ENCODE data around the gene ZNF839.

Gene ZNF839

GRCh38 chr14:102315121-102315520, 4.4 kb upstream of the ZNF839 start:
- Histone ChIP-seq H3K27ac (ENCODE audit: low read length) (no peak overlapping the region), H3K36me3 (ENCODE audit: insufficient read depth, low read length) (no peaks in the 10 kb centered on the region; the same call in 1 of the 2 replicates), H3K27me3 (ENCODE audit: insufficient read depth, low read length, poor library complexity) (no peaks in the 10 kb centered on the region), H2AFZ (ENCODE audit: low read depth, low read length) (peak overlapping the region; percentile 45; the same call in 1 of the 2 replicates), H4K20me1 (ENCODE audit: insufficient read depth, low read length) (no peaks in the 10 kb centered on the region), H3K79me2 (ENCODE audit: insufficient read depth, low read length) (peaks cover 4% of the 10 kb centered on the region), H3K4me1 (ENCODE audit: insufficient read depth, low read length) (peaks cover 53% of the 10 kb centered on the region), H3K9ac (ENCODE audit: low read depth, low read length) (peak overlapping the region; percentile 59; the same call in 1 of the 2 replicates), H3K4me2 (ENCODE audit: insufficient read depth, low read length) (peak overlapping the region; percentile 85; the same call in 1 of the 2 replicates), H3K9me3 (ENCODE audit: insufficient read depth, low read length, severe bottlenecking) (no peaks in the 10 kb centered on the region), H3K4me3 (ENCODE audit: low read depth in 1 of 2, low read length in 2 of 2) (no peak overlapping the region)
- DNase-seq (no peak), ATAC-seq (ENCODE audit: insufficient read depth, low read depth) (no peak)
- TF ChIP-seq CTCF (IDR thresholded peaks at IDR 0.05; ENCODE audit: borderline replicate concordance, extremely low read depth, low read length, poor library complexity, severe bottlenecking), result no peak
- TF ChIP-seq EZH2 (IDR thresholded peaks at IDR 0.05; ENCODE audit: borderline replicate concordance, low read depth, low read length, severe bottlenecking), result no peak

GRCh38 chr14:102316338-102316742, 3.2 kb upstream of the ZNF839 start:
- Histone ChIP-seq H3K9ac (ENCODE audit: low read depth, low read length) (peak overlapping the region; percentile 61), H3K4me2 (ENCODE audit: insufficient read depth, low read length) (peak overlapping the region; percentile 76), H3K79me2 (ENCODE audit: insufficient read depth, low read length) (peaks cover 16% of the 10 kb centered on the region), H3K9me3 (ENCODE audit: insufficient read depth, low read length, severe bottlenecking) (no peaks in the 10 kb centered on the region), H2AFZ (ENCODE audit: low read depth, low read length) (peak overlapping the region; percentile 97), H3K27ac (ENCODE audit: low read length) (peak overlapping the region; percentile 86), H3K27me3 (ENCODE audit: insufficient read depth, low read length, poor library complexity) (no peaks in the 10 kb centered on the region), H3K36me3 (ENCODE audit: insufficient read depth, low read length) (no peaks in the 10 kb centered on the region; the same call in 1 of the 2 replicates), H3K4me3 (ENCODE audit: low read depth in 1 of 2, low read length in 2 of 2) (peak overlapping the region; percentile 42 to 68; a peak in 3 of 4 replicates), H4K20me1 (ENCODE audit: insufficient read depth, low read length) (no peaks in the 10 kb centered on the region), H3K4me1 (ENCODE audit: insufficient read depth, low read length) (peaks cover 65% of the 10 kb centered on the region)
- ATAC-seq (ENCODE audit: insufficient read depth, low read depth), result no peak
- TF ChIP-seq CTCF (IDR thresholded peaks at IDR 0.05; ENCODE audit: borderline replicate concordance, extremely low read depth, low read length, poor library complexity, severe bottlenecking), result no peak
- TF ChIP-seq EZH2 (IDR thresholded peaks at IDR 0.05; ENCODE audit: borderline replicate concordance, low read depth, low read length, severe bottlenecking), result no peak
- no peak for DNase-seq

- peak overlapping the region; percentile 42 to 68; a peak in 3 of 4 replicates for H3K4me3 ChIP-seq (ENCODE audit: low read depth in 1 of 2, low read length in 2 of 2)
- H3K4me2 ChIP-seq (ENCODE audit: insufficient read depth, low read length), result peak overlapping the region; percentile 76
- no peaks in the 10 kb centered on the region for H3K9me3 ChIP-seq (ENCODE audit: insufficient read depth, low read length, severe bottlenecking)
- H3K27me3 ChIP-seq (ENCODE audit: insufficient read depth, low read length, poor library complexity), result no peaks in the 10 kb centered on the region
- peak; percentile 93 for DNase-seq
- H3K79me2 ChIP-seq (ENCODE audit: insufficient read depth, low read length), result peaks cover 22% of the 10 kb centered on the region
- TF ChIP-seq EZH2 (IDR thresholded peaks at IDR 0.05; ENCODE audit: borderline replicate concordance, low read depth, low read length, severe bottlenecking) (no peak), CTCF (IDR thresholded peaks at IDR 0.05; ENCODE audit: borderline replicate concordance, extremely low read depth, low read length, poor library complexity, severe bottlenecking) (peak; percentile 84)
- no peaks in the 10 kb centered on the region for H4K20me1 ChIP-seq (ENCODE audit: insufficient read depth, low read length)
- H3K27ac ChIP-seq (ENCODE audit: low read length), result peak overlapping the region; percentile 86
- ATAC-seq (ENCODE audit: insufficient read depth, low read depth), result peak; percentile 77
- H3K9ac ChIP-seq (ENCODE audit: low read depth, low read length), result peak overlapping the region; percentile 61
- peak overlapping the region; percentile 97 for H2AFZ ChIP-seq (ENCODE audit: low read depth, low read length)
- peaks cover 4% of the 10 kb centered on the region for H3K36me3 ChIP-seq (ENCODE audit: insufficient read depth, low read length)
- H3K4me1 ChIP-seq (ENCODE audit: insufficient read depth, low read length), result peaks cover 71% of the 10 kb centered on the region
These were observed 2.6 kb upstream of the ZNF839 start for GRCh38 chr14:102316743-102317563.
